ENCODE results near the gene DNAH7. TPM values are rescaled to one million over a fixed set of nuclear protein-coding genes. Genes with fewer than 3 reads are reported as not detected.

DNAH7 gene
- total and polyA plus RNA-seq, 2 of the 8 experiments (the other 6 are each of a cell fraction or from before 2014, with no cell fraction given) = 0.07 to 0.08 TPM

DNA sequence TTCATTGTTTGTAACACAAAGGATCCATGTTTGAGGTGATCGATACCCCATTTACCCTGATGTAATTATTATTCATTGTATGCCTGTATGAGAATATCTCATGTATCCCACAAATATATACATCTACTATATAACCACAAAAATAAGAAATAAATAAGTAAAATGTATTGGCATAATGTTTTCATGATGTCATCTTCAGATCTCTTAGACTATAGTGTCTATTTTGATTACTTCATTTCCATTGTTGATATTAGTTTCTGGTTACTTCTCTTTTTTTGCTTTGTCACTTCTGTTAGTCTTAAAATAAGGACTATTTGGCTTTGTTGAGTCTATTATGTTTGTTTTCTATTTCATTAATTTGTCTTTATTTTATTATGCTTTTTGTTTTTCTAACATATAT lies 301.9 kb downstream of the DNAH7 start (continued):
- no peak for TF ChIP-seq BACH1 (IDR thresholded peaks at IDR 0.05; ENCODE audit: low read length)

DNA sequence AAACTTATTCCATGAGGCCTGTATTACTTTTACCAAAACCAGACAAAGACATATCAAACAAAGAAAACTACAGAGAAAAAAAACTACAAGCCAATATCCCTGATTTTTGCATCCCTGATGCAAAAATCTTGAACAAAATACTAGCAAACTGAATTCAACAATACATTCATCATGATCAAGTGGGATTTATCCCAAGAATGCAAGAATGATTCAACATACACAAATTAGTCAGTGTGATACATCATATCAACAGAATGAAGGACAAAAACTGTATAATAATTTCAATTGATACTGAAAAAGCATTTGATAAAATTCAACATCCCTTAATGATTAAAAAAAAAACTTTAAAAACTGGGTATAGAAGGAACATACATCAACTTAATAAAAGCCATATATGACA lies 304.8 kb downstream of the DNAH7 start:
- Histone ChIP-seq H2BK20ac (ENCODE audit: low read length) (no peak overlapping the region), H3K27ac (ENCODE audit: low read depth, low read length) (no peak overlapping the region), H3K36me3 (ENCODE audit: control insufficient read depth in 2 of 4, insufficient read depth in 4 of 4, low read length in 3 of 4) (no peaks in the 10 kb centered on the region), H3K79me1 (ENCODE audit: low read depth, low read length) (no peaks in the 10 kb centered on the region), H2AFZ (ENCODE audit: low read length) (no peak overlapping the region), H3K23ac (ENCODE audit: insufficient read length) (no peak overlapping the region), H4K8ac (ENCODE audit: extremely low read depth, insufficient read depth, low read length) (no peak overlapping the region), H3K9ac (replicated peaks in 1 of 4; ENCODE audit: extremely low read depth in 1 of 4, low read depth in 3 of 4, low read length in 3 of 4) (no peak overlapping the region), H3K56ac (replicated peaks; ENCODE audit: insufficient read length, low read depth, low read length) (no peak overlapping the region), H4K20me1 (replicated peaks in 1 of 2; ENCODE audit: control insufficient read depth in 1 of 2, insufficient read depth in 2 of 2, low read length in 2 of 2) (no peaks in the 10 kb centered on the region), H4K91ac (replicated peaks; ENCODE audit: insufficient read length, low read length) (no peak overlapping the region), H3K4me1 (replicated peaks in 1 of 4; ENCODE audit: control insufficient read depth in 3 of 4, insufficient read depth in 4 of 4, low read length in 3 of 4) (no peaks in the 10 kb centered on the region), H3K4ac (replicated peaks; ENCODE audit: insufficient read length, low read depth, low read length) (no peak overlapping the region), H3K4me2 (ENCODE audit: insufficient read depth in 1 of 2, low read depth in 2 of 2, low read length in 2 of 2) (no peak overlapping the region), H2BK5ac (ENCODE audit: low read depth, low read length) (no peak overlapping the region), H2AK5ac (ENCODE audit: low read depth, low read length) (no peak overlapping the region), H2BK15ac (ENCODE audit: low read length) (no peak overlapping the region), H3K18ac (ENCODE audit: extremely low read depth, low read length) (no peak overlapping the region), H3K14ac (ENCODE audit: insufficient read length) (no peak overlapping the region), H3K9me3 (ENCODE audit: insufficient read depth in 2 of 2, low read depth in 1 of 2, low read length in 1 of 2) (no peaks in the 10 kb centered on the region; a peak in 1 of 4 replicates), H2BK120ac (replicated peaks; ENCODE audit: low read depth, low read length) (no peak overlapping the region), H3K4me3 (ENCODE audit: extremely low read depth in 1 of 4, insufficient read depth in 2 of 4, low read depth in 3 of 4, low read length in 4 of 4) (no peak overlapping the region), H3K79me2 (ENCODE audit: control insufficient read depth in 1 of 2, insufficient read depth in 2 of 2, low read length in 2 of 2) (no peaks in the 10 kb centered on the region), H4K5ac (ENCODE audit: insufficient read length, low read depth, low read length) (no peak overlapping the region), H2BK12ac (ENCODE audit: low read depth, low read length) (no peak overlapping the region), H3K23me2 (ENCODE audit: low read depth, low read length) (no peaks in the 10 kb centered on the region), H3K27me3 (replicated peaks in 1 of 4; ENCODE audit: control insufficient read depth in 3 of 4, extremely low read depth in 1 of 4, insufficient read depth in 3 of 4, low read length in 3 of 4) (no peaks in the 10 kb centered on the region)
- DNase-seq (ENCODE audit: low read depth in 1 of 2, low spot score in 2 of 2) (no peak), FAIRE-seq (no peak)
- ChIA-PET POLR2A (ENCODE audit: partially characterized antibody) (no interaction called here), CTCF (ENCODE audit: partially characterized antibody) (no interaction called here)
- no peak for TF ChIP-seq TAF7 (optimal IDR thresholded peaks at IDR 0.05; ENCODE audit: borderline replicate concordance, low read depth, low read length)
- TF ChIP-seq SP2 (IDR thresholded peaks at IDR 0.05; ENCODE audit: low read length) = no peak
- TF ChIP-seq, protein P1, sequence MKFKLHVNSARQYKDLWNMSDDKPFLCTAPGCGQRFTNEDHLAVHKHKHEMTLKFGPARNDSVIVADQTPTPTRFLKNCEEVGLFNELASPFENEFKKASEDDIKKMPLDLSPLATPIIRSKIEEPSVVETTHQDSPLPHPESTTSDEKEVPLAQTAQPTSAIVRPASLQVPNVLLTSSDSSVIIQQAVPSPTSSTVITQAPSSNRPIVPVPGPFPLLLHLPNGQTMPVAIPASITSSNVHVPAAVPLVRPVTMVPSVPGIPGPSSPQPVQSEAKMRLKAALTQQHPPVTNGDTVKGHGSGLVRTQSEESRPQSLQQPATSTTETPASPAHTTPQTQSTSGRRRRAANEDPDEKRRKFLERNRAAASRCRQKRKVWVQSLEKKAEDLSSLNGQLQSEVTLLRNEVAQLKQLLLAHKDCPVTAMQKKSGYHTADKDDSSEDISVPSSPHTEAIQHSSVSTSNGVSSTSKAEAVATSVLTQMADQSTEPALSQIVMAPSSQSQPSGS (IDR thresholded peaks at IDR 0.05; ENCODE audit: low read length) = no peak
- no peak for TF ChIP-seq JUN (IDR thresholded peaks at IDR 0.05; ENCODE audit: low read depth, low read length)
- no peak for TF ChIP-seq ZNF274 (IDR thresholded peaks at IDR 0.05; ENCODE audit: borderline replicate concordance, extremely low read depth, low read length)
- no peak for TF ChIP-seq JUND (IDR thresholded peaks at IDR 0.05; ENCODE audit: low read length)
- no peak for TF ChIP-seq HDAC2 (IDR thresholded peaks at IDR 0.05; ENCODE audit: borderline replicate concordance in 1 of 2, low read depth in 2 of 2, low read length in 2 of 2)
- no peak for TF ChIP-seq ASH2L (IDR thresholded peaks at IDR 0.05; ENCODE audit: low read length)
- no peak for TF ChIP-seq BCL11A (IDR thresholded peaks at IDR 0.05; ENCODE audit: low read depth in 2 of 2, low read length in 2 of 2)
- no peak for TF ChIP-seq RFX5 (IDR thresholded peaks at IDR 0.05; ENCODE audit: borderline replicate concordance, low read depth, low read length)
- TF ChIP-seq HDAC6 (IDR thresholded peaks at IDR 0.05; ENCODE audit: low read depth, low read length) = no peak
- TF ChIP-seq FOSL1 (IDR thresholded peaks at IDR 0.05; ENCODE audit: insufficient read depth, low read depth, low read length) = no peak
